KMS-11 (cell line): ENCODE results near the gene SIRPA.

Source experiments
- H2AFZ ChIP-seq: fragments of 200-600 bp; sonication (generic); 2 replicates; pipeline ENCODE4 v1.6.1; 2016; ENCODE audit warnings: antibody characterized with exemption, mixed run types, low read depth
- H3K27ac ChIP-seq: fragments of 200-600 bp; sonication (generic); 2 replicates; pipeline ENCODE4 v1.6.1; 2016; ENCODE audit warnings: mild to moderate bottlenecking, mixed run types
- H3K27me3 ChIP-seq: fragments of 200-600 bp; sonication (generic); 2 replicates; pipeline ENCODE4 v1.6.1; 2017; ENCODE audit warnings: mild to moderate bottlenecking, low read depth, mixed run types, moderate library complexity; ENCODE audit not compliant: insufficient read depth
- H3K36me3 ChIP-seq: fragments of 200-600 bp; sonication (generic); 2 replicates; pipeline ENCODE4 v1.6.1; 2017; ENCODE audit warnings: mild to moderate bottlenecking, mixed run types; ENCODE audit not compliant: insufficient read depth
- H3K4me1 ChIP-seq: fragments of 200-600 bp; sonication (generic); 2 replicates; pipeline ENCODE4 v1.6.1; 2016; ENCODE audit warnings: mild to moderate bottlenecking, low read depth, mixed run types; ENCODE audit not compliant: poor library complexity, severe bottlenecking
- H3K4me2 ChIP-seq: fragments of 200-600 bp; sonication (generic); 2 replicates; pipeline ENCODE4 v1.7.0; 2016; ENCODE audit warnings: mild to moderate bottlenecking, mixed run types
- H3K4me3 ChIP-seq: fragments of 200-600 bp; sonication (generic); IDR thresholded peaks from 2 replicates; pipeline ENCODE4 v1.6.1; 2017; ENCODE audit warnings: low read depth, low read length, mixed read lengths; ENCODE audit not compliant: insufficient read depth
- H3K79me2 ChIP-seq: fragments of 200-600 bp; sonication (generic); 2 replicates; pipeline ENCODE4 v1.6.1; 2016; ENCODE audit warnings: low read depth, mixed run types; ENCODE audit not compliant: insufficient read depth
- H3K9ac ChIP-seq: fragments of 200-600 bp; sonication (generic); 2 replicates; pipeline ENCODE4 v1.6.1; 2016; ENCODE audit warnings: mild to moderate bottlenecking, mixed run types
- H4K20me1 ChIP-seq: fragments of 200-600 bp; sonication (generic); 2 replicates; pipeline ENCODE4 v1.6.1; 2016; ENCODE audit warnings: mild to moderate bottlenecking, mixed run types; ENCODE audit not compliant: insufficient read depth
- TF ChIP-seq, protein P1 (sequence below): fragments of 200-600 bp; sonication (generic); conservative IDR thresholded peaks from 2 replicates; pipeline ENCODE4 v1.6.1; 2017; ENCODE audit warnings: low read depth, mild to moderate bottlenecking, antibody characterized with exemption, low read length, moderate library complexity, mixed read lengths

The SIRPA gene

DNA sequence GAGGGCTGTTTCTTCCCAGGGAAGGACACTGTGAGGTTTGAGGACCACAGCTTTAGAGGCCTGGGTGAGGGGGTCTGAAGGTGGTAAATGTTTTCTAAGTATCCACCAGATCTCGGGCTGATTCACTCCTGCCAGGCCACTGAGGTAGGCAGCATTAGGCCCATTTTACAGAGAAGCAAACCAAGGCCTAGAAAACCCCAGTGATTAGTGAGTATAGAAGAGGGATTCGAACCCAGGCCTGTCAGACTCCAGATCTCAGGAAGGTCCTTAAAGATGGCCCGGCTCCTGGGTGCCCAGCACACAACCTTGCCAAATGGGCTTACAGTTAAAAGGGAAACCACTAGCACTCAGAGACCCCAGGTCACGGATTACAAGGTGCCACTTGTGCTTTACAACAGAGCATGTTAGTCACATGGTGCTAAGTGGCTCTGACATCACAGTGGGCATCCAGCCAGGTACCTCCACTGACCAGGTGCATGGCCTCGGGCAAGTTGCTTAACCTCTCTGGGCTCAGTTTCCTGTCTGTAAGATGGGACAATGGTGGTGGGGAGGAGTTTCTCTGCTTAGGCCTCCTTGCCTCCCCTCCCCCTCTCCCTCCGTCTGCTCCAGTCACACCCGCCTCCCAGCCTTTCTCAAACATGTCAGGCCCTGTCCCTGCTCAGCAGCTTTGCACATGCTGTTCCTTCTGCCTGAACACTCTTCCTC lies 18.8 kb upstream of the SIRPA start:
- H2AFZ ChIP-seq: no peak overlapping the region
- no peak overlapping the region for H3K9ac ChIP-seq
- TF ChIP-seq, protein P1, sequence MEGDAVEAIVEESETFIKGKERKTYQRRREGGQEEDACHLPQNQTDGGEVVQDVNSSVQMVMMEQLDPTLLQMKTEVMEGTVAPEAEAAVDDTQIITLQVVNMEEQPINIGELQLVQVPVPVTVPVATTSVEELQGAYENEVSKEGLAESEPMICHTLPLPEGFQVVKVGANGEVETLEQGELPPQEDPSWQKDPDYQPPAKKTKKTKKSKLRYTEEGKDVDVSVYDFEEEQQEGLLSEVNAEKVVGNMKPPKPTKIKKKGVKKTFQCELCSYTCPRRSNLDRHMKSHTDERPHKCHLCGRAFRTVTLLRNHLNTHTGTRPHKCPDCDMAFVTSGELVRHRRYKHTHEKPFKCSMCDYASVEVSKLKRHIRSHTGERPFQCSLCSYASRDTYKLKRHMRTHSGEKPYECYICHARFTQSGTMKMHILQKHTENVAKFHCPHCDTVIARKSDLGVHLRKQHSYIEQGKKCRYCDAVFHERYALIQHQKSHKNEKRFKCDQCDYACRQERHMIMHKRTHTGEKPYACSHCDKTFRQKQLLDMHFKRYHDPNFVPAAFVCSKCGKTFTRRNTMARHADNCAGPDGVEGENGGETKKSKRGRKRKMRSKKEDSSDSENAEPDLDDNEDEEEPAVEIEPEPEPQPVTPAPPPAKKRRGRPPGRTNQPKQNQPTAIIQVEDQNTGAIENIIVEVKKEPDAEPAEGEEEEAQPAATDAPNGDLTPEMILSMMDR: no peak
- no peaks in the 10 kb centered on the region for H3K79me2 ChIP-seq
- no peaks in the 10 kb centered on the region for H3K4me1 ChIP-seq
- no peaks in the 10 kb centered on the region for H3K36me3 ChIP-seq
- H3K27ac ChIP-seq: no peak overlapping the region
- no peaks in the 10 kb centered on the region for H4K20me1 ChIP-seq
- H3K27me3 ChIP-seq: no peaks in the 10 kb centered on the region
- H3K4me3 ChIP-seq: no peak overlapping the region
- H3K4me2 ChIP-seq: no peak overlapping the region

DNA sequence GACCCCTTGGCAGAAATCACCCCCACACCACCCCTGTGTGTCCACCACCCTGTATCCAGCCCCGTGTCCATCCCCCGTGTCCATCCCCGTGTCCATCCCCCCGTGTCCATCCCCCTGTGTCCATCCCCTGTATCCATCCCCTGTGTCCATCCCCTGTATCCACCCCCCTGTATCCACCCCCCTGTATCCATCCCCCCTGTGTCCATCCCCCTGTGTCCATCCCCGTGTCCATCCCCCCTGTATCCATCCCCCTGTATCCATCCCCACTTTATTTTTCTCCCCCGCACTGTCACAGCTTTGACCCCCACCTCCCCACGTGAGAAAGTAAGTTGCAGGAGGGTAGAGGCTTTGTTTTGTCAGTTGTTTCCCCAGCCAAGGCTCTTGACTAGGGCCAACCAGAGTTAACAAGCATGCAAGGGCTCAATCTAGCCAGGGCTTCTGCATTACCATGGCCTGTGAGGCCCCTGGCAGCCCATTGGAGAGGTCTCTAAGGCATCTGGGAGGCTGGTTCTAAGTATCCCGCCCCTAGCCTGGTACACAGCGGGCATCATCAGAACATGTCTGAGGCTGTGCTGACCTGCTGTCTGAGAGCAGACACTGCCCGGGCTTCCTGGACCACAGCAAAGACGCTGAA lies 18.1 kb upstream of the SIRPA start:
- H3K9ac ChIP-seq: no peak overlapping the region
- no peak overlapping the region for H3K27ac ChIP-seq
- no peaks in the 10 kb centered on the region for H4K20me1 ChIP-seq
- no peaks in the 10 kb centered on the region for H3K4me1 ChIP-seq
- H3K4me3 ChIP-seq: no peak overlapping the region
- TF ChIP-seq, protein P1: no peak
- no peaks in the 10 kb centered on the region for H3K36me3 ChIP-seq
- H3K4me2 ChIP-seq: no peak overlapping the region
- no peaks in the 10 kb centered on the region for H3K79me2 ChIP-seq
- H3K27me3 ChIP-seq: no peaks in the 10 kb centered on the region
- no peak overlapping the region for H2AFZ ChIP-seq

DNA sequence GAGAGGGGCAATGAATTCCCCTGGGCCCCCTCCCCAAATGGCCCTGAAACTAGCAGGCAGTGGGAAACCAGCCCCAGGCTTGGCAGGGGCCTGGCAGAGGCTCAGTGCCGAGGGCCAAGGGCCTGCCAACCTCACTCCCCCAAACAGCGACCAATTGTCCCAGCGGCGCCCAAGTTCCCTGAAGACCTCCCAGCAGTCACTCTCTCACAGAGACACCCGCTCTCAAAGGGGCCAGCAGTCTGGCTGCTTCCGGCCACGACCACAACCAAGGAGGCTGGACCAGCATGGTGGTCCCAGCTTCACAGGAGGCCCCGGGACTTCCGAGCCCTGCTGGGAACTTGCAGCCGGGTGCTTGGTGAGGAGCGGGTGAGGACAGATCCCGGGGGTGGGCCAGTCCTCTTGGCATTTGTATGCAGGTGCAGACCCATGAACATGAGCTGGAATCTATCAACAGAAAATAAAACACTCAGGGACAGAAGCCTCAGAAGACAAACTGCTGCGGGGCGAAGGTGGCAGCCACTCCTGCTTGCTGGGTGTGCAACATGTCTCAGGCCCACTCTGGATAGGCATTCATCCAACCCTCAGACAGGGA lies 17.5 kb upstream of the SIRPA start:
- TF ChIP-seq, protein P1: no peak
- H3K27ac ChIP-seq: no peak overlapping the region

DNA sequence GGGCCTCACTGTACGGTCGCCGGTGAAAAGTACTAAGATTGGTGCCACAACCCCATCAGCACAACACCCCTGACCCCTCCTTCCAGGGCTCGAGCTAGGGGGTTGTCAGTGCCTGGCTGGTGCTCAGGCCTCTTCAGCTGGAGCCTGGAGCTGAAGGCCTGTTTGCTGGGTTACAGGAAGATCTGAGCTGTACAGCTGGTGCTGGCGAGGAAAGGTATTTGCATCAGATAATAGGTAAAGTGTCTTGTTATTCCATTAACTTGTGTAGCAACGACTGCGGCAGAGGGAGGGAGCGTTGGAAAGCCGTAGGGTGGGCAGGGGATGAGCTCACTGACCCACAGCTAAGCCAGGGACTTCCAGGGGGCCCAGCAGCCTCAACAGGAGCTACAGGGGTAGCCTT lies 15.8 kb upstream of the SIRPA start:
- TF ChIP-seq, protein P1: no peak
- no peak overlapping the region for H3K9ac ChIP-seq
- H3K4me1 ChIP-seq: no peaks in the 10 kb centered on the region
- no peaks in the 10 kb centered on the region for H3K27me3 ChIP-seq
- H3K4me3 ChIP-seq: no peak overlapping the region
- H3K79me2 ChIP-seq: no peaks in the 10 kb centered on the region
- H4K20me1 ChIP-seq: no peaks in the 10 kb centered on the region
- no peaks in the 10 kb centered on the region for H3K36me3 ChIP-seq
- no peak overlapping the region for H3K4me2 ChIP-seq
- no peak overlapping the region for H3K27ac ChIP-seq
- no peak overlapping the region for H2AFZ ChIP-seq

More for the DNA sequence above, 17.5 kb upstream of the SIRPA start:
- Histone ChIP-seq H3K27me3 (no peaks in the 10 kb centered on the region), H4K20me1 (no peaks in the 10 kb centered on the region), H3K4me1 (no peaks in the 10 kb centered on the region), H2AFZ (no peak overlapping the region), H3K79me2 (no peaks in the 10 kb centered on the region), H3K36me3 (no peaks in the 10 kb centered on the region), H3K4me2 (no peak overlapping the region), H3K4me3 (no peak overlapping the region), H3K9ac (no peak overlapping the region)
